ENCODE measurements around the gene CELSR2.

- TF ChIP-seq CTCF (IDR thresholded peaks at IDR 0.05) (no peak), POLR2A (IDR thresholded peaks at IDR 0.05) (no peak)
Measured at GRCh38 chr1:109290998-109291397, 41.7 kb downstream of the CELSR2 start.

All from right lobe of liver (tissue), 4 donors.